Measurements from ENCODE around the gene GPR25. TPM values are rescaled to one million over a fixed set of nuclear protein-coding genes. Genes with fewer than 3 reads are reported as not detected.
"Not testable (repeated sequence)": the region's sequence is repeated elsewhere in the genome, so short reads cannot be mapped to it uniquely, and the experiment has no call there.

Gene GPR25
- total RNA-seq, 1 donor: not detected

- TF ChIP-seq, protein P1, sequence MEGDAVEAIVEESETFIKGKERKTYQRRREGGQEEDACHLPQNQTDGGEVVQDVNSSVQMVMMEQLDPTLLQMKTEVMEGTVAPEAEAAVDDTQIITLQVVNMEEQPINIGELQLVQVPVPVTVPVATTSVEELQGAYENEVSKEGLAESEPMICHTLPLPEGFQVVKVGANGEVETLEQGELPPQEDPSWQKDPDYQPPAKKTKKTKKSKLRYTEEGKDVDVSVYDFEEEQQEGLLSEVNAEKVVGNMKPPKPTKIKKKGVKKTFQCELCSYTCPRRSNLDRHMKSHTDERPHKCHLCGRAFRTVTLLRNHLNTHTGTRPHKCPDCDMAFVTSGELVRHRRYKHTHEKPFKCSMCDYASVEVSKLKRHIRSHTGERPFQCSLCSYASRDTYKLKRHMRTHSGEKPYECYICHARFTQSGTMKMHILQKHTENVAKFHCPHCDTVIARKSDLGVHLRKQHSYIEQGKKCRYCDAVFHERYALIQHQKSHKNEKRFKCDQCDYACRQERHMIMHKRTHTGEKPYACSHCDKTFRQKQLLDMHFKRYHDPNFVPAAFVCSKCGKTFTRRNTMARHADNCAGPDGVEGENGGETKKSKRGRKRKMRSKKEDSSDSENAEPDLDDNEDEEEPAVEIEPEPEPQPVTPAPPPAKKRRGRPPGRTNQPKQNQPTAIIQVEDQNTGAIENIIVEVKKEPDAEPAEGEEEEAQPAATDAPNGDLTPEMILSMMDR (IDR thresholded peaks at IDR 0.05; ENCODE audit: insufficient read depth, low read depth, low read length): no peak
- no peak for DNase-seq (ENCODE audit: low read depth)
- H3K4me3 ChIP-seq (ENCODE audit: low read depth, low read length): no peak overlapping the region
Measured at GRCh38 chr1:200907611-200908097, 34.9 kb downstream of the GPR25 start.

DNA sequence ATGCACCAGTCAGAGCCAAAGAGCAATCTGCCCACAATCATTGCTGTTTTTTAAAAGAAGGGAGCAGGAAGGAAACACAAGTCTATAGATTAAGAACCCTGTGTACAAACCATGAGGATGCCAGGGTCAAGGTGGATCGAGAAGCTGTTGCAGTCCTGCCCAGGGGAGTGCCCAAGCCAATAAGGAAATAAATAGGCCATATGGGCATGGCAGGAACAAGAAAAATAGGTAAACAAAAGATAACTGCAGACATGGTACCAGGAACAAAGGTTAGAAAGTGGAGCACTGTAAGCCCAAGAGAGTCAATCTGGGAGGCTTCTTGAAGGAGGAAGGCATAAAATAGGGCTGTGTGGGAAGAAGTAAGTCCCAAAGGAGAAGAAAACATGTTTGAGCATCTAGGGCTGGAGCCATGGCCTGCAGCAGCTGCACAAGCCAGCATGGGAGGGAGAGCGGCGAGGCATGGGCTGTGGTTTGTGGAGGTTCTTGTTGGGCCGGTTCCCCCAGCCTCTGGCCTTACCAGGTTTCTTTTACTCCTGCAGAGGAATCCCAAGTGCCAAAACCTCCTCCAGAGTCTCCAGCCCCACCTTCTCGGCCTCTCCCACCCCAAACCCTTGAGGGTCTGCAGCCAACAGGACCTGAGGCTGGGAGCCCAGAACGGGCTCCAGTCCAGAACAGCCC, 35.5 kb downstream of the GPR25 start:
- TF ChIP-seq, protein P1 (IDR thresholded peaks at IDR 0.05; ENCODE audit: insufficient read depth, low read depth, low read length): no peak
- DNase-seq (ENCODE audit: low read depth): no peak
- no peak overlapping the region for H3K4me3 ChIP-seq (ENCODE audit: low read depth, low read length)

DNA sequence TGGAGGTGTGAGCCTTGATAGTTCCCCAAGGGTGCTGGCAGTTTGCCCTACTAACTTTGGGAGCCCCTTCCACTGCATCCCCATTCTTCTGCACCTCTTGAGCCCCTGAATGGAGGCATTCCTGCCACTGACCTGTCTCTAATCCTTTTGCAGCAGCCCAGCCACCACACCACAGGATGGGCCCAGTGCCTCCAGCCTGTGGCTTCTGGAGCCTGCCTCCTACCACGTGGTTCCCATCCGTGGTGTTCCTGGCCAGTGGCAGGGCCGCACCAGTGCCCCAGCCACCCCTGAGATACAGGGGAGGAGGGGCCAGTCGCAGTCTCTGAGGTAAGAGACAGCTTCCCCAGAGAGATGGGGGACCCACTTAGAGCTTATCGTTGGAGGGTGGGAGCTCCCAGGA, 36.3 kb downstream of the GPR25 start:
- TF ChIP-seq, protein P1 (IDR thresholded peaks at IDR 0.05; ENCODE audit: insufficient read depth, low read depth, low read length): no peak
- no peak overlapping the region for H3K4me3 ChIP-seq (ENCODE audit: low read depth, low read length)
- no peak for DNase-seq (ENCODE audit: low read depth)

GRCh38 chr1:200909757-200910239, 37.0 kb downstream of the GPR25 start:
- no peak for DNase-seq (ENCODE audit: low read depth)
- TF ChIP-seq, protein P1 (IDR thresholded peaks at IDR 0.05; ENCODE audit: insufficient read depth, low read depth, low read length): no peak
- H3K4me3 ChIP-seq (ENCODE audit: low read depth, low read length): no peak overlapping the region

- TF ChIP-seq, protein P1 (IDR thresholded peaks at IDR 0.05; ENCODE audit: insufficient read depth, low read depth, low read length): no peak
- no peak for DNase-seq (ENCODE audit: low read depth)
- H3K4me3 ChIP-seq (ENCODE audit: low read depth, low read length): no peak overlapping the region
Measured at GRCh38 chr1:200911361-200911760, 38.6 kb downstream of the GPR25 start.

- DNase-seq (ENCODE audit: low read depth); H3K4me3 ChIP-seq (ENCODE audit: low read depth, low read length): not testable (repeated sequence)
Measured at GRCh38 chr1:200911936-200912335, 39.2 kb downstream of the GPR25 start.

GRCh38 chr1:200912737-200913407, 40.1 kb downstream of the GPR25 start:
- TF ChIP-seq, protein P1 (IDR thresholded peaks at IDR 0.05; ENCODE audit: insufficient read depth, low read depth, low read length): no peak
- no peak overlapping the region for H3K4me3 ChIP-seq (ENCODE audit: low read depth, low read length)

More at GRCh38 chr1:200912737-200913407, 40.1 kb downstream of the GPR25 start:
- DNase-seq (ENCODE audit: low read depth): no peak

All from fibroblast of villous mesenchyme (primary cell).